GM19452 (cell line): Measurements from ENCODE around the gene LHX5.

Source experiments
- ATAC-seq: cut with Tn5 transposase; IDR thresholded peaks from one replicate; pipeline ENCODE4 v1.9.1; 2021; ENCODE audit not compliant: unreplicated experiment

Gene LHX5

DNA sequence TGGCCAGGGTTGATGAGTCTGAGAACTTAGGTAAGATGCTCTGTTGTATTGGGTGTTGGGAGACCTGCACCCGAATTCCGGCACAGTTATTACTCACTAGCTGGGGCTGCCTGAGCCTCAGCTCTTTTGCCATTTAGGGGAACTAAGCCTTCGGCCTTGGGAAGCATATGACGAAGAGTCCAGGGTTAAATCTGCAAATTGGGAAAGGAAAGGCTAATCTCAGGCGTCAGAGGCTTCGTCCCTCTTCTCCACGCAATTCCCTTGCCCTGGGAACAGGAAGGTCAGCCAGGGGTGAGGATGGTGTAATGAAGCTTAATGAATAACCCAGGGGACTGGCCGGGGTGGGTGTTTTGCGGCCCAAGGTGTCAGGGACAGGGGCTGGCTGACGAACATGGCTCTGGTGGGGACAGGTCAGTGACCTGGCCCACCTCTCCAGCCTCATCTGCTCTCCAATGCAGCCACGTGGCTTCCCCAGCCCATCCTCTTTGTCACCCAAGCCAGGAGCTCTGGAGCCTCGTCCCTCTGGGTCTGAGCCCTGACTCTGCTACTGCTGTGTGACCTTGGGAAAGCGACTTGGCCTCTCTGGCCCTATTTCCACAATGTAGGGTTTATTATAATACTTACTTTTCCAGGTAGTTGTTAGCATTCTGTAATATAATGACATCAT lies 53.3 kb downstream of the LHX5 start:
- no peak for ATAC-seq

DNA sequence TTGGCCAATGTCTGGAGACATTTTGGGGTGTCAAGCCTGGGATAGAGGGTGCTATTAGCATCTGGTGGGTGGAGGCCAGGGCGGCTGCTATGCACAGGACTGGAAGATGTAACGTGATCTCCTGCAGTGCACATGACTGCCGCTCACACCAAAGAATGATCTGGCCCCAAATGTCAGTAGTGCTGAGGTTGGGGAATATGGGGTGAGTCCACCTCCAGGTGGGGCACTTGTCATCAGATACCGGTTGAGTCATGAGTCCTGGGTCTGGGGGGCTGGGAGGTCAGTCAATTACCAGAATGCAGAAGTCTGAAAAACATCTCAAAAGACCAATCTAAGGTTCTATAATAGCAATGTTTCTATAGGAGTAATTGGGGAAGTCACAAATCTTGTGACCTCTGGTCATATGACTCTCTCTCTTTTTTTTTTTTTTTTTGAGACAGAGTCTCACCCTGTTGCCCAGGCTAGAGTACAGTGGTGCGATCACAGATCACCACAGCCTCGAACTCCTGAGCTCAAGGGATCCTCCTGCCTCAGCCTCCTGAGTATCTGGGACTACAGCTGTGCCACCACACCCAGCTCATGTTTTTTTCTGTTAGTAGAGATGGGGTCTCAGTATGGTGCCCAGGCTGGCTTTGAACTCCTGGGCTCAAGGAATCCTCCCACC lies 55.4 kb downstream of the LHX5 start:
- no peak for ATAC-seq

DNA sequence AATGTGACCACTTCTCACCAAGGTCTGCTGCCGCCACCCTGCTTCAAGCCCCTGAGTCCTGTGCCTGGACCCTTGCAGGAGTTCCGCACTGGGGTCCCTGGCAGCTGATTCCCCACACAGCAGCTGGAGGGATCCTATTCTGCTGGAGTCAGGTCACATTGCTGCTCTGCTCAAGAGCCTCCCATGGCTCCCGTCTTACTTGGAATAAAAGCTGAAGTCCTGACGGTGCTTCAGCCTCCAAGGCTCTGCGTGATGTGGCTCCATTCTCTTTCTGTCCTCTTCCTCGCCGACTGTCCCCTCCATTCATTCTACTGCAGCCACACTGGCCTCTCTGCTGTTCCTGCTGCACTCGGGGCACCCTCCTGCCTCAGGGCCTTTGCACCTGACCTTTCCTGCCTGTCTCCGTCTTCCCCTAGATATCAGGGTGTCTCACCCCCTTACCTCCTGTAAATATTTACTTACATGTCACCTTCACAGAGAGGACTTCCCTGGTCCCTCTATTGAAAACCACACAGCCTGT lies 57.1 kb downstream of the LHX5 start:
- ATAC-seq = no peak

DNA sequence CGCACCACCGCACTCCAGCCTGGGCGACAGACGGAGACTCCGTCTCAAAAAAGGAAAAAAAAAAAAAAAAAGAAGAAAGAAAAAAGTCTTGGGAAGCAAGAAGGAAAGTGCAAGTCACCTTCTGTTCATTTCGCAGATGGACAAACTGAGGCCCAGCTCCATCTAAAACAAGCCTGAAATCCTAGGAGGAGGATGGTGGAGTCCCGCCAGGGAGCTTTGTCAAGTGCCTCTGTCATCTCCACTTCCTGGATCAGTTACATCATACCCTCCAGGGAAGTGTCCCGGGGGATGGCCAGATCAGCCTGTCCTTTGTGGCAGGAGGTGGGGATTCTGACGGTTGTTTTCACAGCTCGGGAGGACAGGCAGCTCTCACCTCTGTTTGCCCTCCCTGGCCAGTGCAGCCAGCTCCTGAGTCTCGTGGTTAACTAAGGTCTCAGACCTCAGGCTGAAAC lies 58.2 kb downstream of the LHX5 start:
- no peak for ATAC-seq
